ENCODE measurements around the gene SHC2. TPM values are rescaled to one million over a fixed set of nuclear protein-coding genes. Genes with fewer than 3 reads are reported as not detected.

SHC2 gene
- total RNA-seq, 2 experiments from 2014 or later, result 0.36 to 0.42 TPM

DNA sequence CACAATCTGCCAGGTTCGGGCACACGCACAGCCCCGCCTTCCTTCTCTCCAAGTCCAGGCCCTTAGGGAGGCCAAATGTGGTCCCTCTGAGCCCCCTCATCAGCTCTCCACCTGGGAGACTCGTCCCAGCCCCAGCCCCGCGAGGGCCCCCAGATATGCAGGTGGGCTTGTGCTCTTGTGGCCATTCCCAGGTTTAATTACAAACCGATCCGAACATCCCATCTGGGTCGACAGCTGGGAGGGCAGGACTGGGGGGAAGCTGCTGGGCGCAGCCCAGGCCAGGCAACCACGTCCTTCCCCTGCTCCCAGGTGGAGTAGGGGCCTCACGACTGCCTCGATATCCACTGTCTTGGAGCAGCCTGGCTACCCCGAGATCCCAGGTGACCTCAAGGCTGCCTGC lies 44.4 kb downstream of the SHC2 start:
- H3K27ac Mint-ChIP-seq, result no peak overlapping the region
- H3K4me3 Mint-ChIP-seq, result no peak overlapping the region
- intact Hi-C loops (cut with DNase I, micrococcal nuclease), result no loop called here
- ChIA-PET CTCF (no interaction called here), POLR2A (no interaction called here)
- Histone ChIP-seq H3K27ac (ENCODE audit: low read depth in 1 of 2, low read length in 2 of 2) (no peak overlapping the region), H3K27me3 (ENCODE audit: control insufficient read depth in 1 of 2, insufficient read depth in 2 of 2, low read length in 2 of 2) (peaks cover 9 to 16% of the 10 kb centered on the region in 2 experiments), H3K4me3 (ENCODE audit: low read length) (no peak overlapping the region), H3K4me1 (ENCODE audit: insufficient read depth, low read length) (no peaks in the 10 kb centered on the region), H3K36me3 (ENCODE audit: insufficient read depth, low read length) (no peaks in the 10 kb centered on the region), H3K9me3 (ENCODE audit: control insufficient read depth in 1 of 2, insufficient read depth in 1 of 2, low read length in 2 of 2) (peaks cover 0 to 9% of the 10 kb centered on the region in 2 experiments)
- no peaks in the 10 kb centered on the region for H3K4me1 Mint-ChIP-seq (ENCODE audit: low read depth)
- ATAC-seq (ENCODE audit: poor library complexity) (no peak), DNase-seq (no peak)
- H3K9me3 Mint-ChIP-seq, result no peaks in the 10 kb centered on the region
- H3K36me3 Mint-ChIP-seq (ENCODE audit: low read depth), result no peaks in the 10 kb centered on the region
- peaks cover 3% of the 10 kb centered on the region for H3K27me3 Mint-ChIP-seq
- TF ChIP-seq, protein P1, sequence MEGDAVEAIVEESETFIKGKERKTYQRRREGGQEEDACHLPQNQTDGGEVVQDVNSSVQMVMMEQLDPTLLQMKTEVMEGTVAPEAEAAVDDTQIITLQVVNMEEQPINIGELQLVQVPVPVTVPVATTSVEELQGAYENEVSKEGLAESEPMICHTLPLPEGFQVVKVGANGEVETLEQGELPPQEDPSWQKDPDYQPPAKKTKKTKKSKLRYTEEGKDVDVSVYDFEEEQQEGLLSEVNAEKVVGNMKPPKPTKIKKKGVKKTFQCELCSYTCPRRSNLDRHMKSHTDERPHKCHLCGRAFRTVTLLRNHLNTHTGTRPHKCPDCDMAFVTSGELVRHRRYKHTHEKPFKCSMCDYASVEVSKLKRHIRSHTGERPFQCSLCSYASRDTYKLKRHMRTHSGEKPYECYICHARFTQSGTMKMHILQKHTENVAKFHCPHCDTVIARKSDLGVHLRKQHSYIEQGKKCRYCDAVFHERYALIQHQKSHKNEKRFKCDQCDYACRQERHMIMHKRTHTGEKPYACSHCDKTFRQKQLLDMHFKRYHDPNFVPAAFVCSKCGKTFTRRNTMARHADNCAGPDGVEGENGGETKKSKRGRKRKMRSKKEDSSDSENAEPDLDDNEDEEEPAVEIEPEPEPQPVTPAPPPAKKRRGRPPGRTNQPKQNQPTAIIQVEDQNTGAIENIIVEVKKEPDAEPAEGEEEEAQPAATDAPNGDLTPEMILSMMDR (IDR thresholded peaks at IDR 0.05), result no peak

DNA sequence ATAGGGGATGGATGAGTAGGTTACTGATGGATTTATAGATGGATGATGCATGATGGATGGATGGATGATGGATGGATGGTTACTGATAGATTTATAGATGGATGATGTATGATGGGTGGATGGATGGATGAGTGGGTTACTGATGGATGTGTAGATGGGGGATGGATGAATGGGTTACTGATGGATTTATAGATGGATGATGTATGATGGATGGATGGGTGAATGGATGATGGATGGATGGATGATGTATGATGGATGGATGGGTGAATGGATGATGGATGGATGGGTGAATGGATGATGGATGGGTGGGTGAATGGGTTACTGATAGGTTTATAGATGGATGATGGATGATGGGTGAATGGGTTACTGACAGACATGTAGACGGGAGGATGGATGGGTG lies 45.5 kb downstream of the SHC2 start:
- no peak for ATAC-seq (ENCODE audit: poor library complexity)
- no peak for DNase-seq
- H3K36me3 ChIP-seq (ENCODE audit: insufficient read depth, low read length), result no peaks in the 10 kb centered on the region
- Mint-ChIP-seq H3K27me3 (peaks cover 3% of the 10 kb centered on the region), H3K4me1 (ENCODE audit: low read depth) (no peaks in the 10 kb centered on the region), H3K9me3 (no peaks in the 10 kb centered on the region), H3K36me3 (ENCODE audit: low read depth) (no peaks in the 10 kb centered on the region), H3K4me3 (no peak overlapping the region), H3K27ac (no peak overlapping the region)
- H3K4me3 ChIP-seq (ENCODE audit: low read length), result no peak overlapping the region
- H3K27me3 ChIP-seq (ENCODE audit: control insufficient read depth in 1 of 2, insufficient read depth in 2 of 2, low read length in 2 of 2), result peaks cover 12 to 21% of the 10 kb centered on the region in 2 experiments
- H3K9me3 ChIP-seq (ENCODE audit: control insufficient read depth in 1 of 2, insufficient read depth in 1 of 2, low read length in 2 of 2), result peaks cover 0 to 10% of the 10 kb centered on the region in 2 experiments
- TF ChIP-seq, protein P1 (IDR thresholded peaks at IDR 0.05), result no peak
- intact Hi-C loops (cut with DNase I, micrococcal nuclease), result no loop called here
- no peaks in the 10 kb centered on the region for H3K4me1 ChIP-seq (ENCODE audit: insufficient read depth, low read length)
- ChIA-PET POLR2A (no interaction called here), CTCF (no interaction called here)
- H3K27ac ChIP-seq (ENCODE audit: low read depth in 1 of 2, low read length in 2 of 2), result no peak overlapping the region

DNA sequence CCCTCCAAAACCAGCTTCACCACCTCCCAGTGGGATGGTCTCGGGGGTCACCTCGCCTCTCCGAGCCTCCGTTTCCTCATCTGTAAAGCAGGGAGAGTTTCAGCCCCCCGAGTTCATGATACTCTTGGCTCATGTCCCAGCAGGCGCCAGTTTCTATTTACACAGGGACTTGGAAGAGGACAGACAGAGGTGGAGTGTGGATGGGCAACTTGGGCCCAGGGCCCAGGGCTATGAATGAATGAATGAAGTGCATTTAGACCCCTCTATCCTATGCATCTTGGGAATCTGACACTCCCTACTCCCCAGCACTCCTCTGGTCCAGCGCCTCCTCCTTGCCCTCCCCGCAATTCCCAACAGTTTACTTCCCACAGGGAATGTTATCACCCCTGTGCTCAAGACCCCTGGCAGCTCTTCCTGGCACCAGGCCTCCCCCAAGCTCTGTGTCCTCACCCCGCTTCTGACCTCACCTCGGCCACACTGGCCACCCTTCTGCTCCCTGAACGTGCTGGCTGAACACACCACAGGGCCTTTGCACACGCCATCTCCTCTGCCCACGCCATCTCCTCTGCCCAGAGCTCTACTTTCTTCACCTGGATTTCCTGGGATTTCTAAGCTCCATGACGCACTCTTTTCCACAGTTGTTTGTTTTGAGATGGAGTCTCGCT lies 46.9 kb downstream of the SHC2 start:
- TF ChIP-seq, protein P1 (IDR thresholded peaks at IDR 0.05), result no peak
- H3K36me3 ChIP-seq (ENCODE audit: insufficient read depth, low read length), result no peaks in the 10 kb centered on the region
- Mint-ChIP-seq H3K36me3 (ENCODE audit: low read depth) (no peaks in the 10 kb centered on the region), H3K4me1 (ENCODE audit: low read depth) (peaks cover 8% of the 10 kb centered on the region), H3K4me3 (no peak overlapping the region), H3K9me3 (no peaks in the 10 kb centered on the region), H3K27ac (no peak overlapping the region), H3K27me3 (peaks cover 11% of the 10 kb centered on the region)
- peaks cover 11% of the 10 kb centered on the region for H3K4me1 ChIP-seq (ENCODE audit: insufficient read depth, low read length)
- DNase-seq (no peak), ATAC-seq (ENCODE audit: poor library complexity) (no peak)
- H3K9me3 ChIP-seq (ENCODE audit: control insufficient read depth in 1 of 2, insufficient read depth in 1 of 2, low read length in 2 of 2), result peaks cover 0 to 10% of the 10 kb centered on the region in 2 experiments
- H3K27me3 ChIP-seq (ENCODE audit: control insufficient read depth in 1 of 2, insufficient read depth in 2 of 2, low read length in 2 of 2), result peaks cover 23 to 30% of the 10 kb centered on the region in 2 experiments
- intact Hi-C loops (cut with DNase I, micrococcal nuclease), result no loop called here
- H3K4me3 ChIP-seq (ENCODE audit: low read length), result no peak overlapping the region
- POLR2A ChIA-PET, result no interaction called here
- CTCF ChIA-PET, result no interaction called here
- no peak overlapping the region for H3K27ac ChIP-seq (ENCODE audit: low read depth in 1 of 2, low read length in 2 of 2)

Data from CD4-positive, alpha-beta T cell (primary cell).